NCI-H128 (cell line): ENCODE measurements around the gene TMEM131L.

Experiments
- DNase-seq: peaks from one replicate; lab custom pipeline; 2025; ENCODE audit not compliant: unreplicated experiment; lab: John Stamatoyannopoulos, UW

Gene TMEM131L

DNA sequence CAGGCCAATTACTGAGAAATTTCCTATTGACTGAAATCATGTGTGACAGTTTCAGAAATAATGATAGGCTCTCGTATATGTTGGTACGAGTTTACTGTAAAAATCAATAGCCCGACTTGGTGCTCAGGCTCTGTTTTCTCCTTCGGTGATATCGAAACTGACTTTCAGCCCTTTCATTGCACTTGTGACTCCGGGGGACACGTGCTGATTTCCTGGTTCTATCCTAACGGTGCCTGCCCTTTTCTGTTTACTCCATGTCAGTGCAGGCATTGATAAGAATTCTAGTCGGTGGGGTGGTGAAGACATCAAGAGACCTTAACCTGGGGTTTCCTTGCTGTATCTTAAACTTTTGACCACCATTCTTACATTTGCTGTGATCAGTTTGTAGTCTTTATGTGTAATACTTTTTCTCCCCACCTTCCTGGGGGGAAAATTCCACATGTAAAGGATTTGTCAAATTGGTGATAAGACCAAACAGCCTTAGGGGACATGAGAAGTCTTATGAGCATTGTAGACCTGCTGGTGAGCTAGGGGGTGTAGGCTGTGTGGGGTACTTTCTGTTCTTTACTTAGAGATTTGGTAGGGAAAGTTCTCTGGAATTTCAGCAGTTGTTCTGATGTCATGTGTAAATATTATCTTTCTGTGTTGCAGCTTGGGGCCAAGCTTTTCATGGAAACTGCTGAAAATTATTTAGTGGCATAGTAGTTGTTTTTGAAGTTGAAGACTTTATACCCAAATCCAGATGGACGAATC, 52.7 kb downstream of the TMEM131L start:
- DNase-seq, result no peak

DNA sequence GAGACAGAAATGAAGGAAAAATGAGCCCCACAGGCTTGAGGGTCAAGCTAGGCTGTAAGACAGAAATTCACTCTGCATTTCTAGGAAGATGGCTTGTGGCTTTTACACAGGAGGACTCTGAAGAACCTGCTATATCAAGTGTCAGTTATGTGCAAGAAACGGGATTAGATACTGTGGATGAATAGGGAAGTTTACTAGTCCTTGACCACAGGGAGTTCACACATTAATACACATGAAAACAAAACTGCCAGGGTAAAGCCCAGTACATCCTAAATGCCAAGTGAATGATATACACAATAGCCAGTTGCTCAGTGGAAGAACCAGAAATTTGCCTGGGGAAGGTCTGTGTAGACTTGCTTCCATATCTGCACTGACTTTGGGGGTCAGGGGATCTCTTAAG, 53.5 kb downstream of the TMEM131L start:
- DNase-seq, result no peak

DNA sequence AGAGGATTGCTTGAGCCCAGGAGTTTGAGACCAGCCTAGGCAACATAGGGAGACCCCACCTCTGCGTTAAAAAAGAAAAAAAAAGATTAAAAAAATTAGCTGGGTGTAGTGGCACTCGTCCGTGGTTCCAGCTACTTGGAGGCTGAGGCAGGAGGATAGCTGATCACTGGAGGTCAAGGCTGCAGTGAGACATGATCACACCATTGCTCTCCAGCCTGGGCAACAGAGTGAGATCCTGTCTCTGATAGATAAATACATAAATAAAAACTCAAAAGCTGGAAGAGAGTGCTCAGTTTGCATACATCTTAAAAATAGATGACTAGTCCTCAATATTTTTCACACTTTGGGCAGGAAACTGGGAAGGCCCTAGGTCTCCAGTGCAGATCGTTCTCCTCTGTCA, 54.1 kb downstream of the TMEM131L start:
- no peak for DNase-seq

DNA sequence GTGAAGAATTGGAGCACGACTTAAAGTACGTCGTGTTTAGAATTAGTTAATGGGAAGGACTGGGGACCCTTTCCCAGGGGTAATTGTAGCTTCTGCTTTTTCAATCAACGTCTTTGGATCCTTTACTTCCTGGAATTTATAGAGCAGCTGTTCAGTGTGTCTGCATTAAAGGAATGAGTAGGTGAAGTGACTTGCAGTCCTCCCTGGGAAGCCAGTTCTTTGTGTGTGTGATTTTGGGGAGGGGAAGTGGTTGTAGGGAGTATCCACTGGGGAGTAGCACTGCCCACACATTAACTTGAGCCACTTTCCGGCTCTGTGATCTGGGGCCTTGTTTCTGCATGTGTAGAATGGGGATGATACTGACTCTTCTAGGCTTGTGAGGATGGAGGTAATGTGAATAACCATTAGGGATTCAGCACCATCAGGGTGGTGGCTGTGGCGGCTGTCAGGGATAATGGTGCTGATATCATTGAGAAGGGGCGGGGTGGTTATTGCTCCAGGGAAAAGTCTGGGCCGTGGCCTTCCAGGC, 54.7 kb downstream of the TMEM131L start:
- DNase-seq, result no peak

DNA sequence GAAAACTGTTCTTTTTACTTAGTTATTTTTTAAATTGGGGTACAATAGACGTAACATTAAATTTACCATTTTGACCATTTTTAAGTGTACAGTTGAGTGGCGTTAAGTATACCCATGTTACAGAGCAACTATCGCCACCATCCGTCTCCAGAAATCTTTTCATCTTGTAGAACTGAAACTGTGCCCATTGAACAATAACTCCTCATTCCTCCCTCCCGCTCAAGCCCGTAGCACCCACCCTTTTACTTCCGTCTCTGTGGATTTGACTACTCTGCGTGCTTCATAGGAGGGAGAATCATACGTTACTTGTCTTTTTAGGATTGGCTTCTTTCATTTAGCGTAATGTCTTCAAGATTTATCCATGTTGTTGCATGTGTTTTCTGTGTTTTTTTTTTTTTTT, 55.3 kb downstream of the TMEM131L start:
- DNase-seq, result no peak

DNA sequence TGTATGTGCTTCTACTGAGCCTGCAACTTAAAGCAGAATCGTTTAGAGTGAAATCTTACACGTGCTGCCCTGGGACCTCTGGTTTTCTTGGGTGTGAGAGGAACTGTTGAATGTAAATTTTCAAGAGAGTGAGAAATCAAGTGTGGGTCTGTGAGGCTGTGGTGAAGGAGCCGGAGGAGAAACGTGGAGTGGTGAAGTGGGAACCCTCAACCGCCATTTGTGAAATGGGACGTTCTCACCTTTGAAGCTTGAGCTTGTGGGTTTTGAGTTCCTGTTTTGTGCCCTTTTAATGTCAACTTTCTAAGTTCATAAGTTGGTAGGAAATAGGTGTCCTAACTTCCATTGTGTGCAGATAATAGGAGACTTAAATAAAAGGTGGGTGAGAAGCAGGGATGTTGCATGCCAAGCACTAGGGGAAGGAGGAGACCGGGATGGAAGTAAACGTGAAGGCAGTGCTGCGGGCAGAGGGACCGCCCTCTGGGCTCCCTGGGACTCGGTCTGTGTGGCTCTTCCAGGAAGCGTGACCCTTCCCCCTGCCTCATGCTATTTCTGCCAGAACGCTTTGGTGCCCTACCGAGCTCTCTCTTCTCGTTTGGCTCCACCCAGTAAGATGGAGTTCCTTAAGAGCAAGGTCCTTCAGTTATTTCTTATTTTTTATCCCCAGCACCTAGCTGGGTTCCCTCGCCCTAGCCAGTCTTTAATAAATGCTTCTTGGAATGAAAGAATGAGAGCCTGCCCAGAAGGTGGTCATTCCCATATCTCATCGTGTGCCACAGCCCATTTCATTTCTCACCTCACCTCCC, 56.0 kb downstream of the TMEM131L start:
- DNase-seq, result no peak

DNA sequence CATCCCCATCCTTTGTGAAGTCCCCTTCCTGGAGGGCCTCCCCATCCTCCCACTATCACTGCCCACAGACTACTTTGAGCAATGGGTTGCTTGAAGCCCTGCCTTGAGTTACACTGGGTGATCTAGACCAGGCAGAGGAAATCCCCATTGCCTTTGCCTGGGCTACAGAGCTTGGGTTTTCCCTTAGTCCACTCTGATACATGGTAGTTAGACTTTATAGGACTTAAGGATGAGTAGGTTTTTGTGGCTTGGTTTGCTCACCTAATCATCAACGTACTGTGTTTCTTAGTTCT, 56.6 kb downstream of the TMEM131L start:
- no peak for DNase-seq

DNA sequence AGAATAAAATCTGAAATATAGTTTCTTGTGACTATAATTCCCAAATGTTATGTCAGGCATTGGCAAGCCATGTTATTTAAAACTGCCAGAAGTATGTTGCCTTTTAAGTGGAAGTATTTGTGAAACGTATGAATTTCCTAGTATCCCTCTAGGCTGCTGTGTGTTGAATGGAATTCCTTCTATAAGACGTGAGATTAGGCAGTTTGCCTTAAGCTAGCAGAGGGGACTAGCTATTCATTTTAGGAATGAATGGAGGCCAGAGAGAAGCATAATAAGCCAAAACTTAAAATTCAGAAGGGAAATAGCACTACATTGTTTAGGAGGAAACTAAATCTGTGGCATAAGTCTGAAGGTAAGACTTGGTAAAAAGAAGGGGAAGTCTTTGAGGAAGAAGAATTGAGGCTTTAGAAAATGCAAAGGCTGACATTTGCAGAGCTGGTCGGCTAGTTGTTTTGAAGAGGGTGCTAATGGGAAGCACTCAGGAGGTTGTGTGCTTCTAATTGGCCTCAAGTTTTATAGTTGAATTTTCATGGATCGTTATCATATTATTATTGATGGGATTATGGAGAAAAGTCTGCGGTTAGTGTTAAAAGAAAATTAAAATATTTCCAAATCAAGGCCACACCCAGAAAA, 57.1 kb downstream of the TMEM131L start:
- DNase-seq, result no peak

DNA sequence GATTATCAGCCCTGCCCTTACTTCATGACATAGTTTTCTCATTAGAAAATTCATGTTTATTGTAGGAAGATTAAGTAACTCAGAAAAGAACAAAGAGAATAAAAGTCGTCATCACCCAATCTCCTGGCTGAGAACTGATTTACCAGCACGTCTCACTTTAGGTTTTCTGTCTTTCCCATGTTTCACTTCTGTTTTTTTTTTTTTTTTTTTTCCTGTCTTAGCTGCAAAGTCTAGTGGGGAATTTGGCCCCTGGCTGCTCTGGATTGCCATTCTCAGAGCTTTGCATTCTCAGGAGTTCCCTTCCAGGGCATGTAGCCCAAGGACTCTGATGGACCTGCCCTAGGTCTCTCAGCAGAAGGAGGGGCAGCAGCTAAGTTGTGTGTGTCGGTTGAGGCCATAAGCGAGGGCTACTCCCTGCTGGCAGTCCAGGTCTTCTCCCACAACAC, 57.8 kb downstream of the TMEM131L start:
- no peak for DNase-seq

DNA sequence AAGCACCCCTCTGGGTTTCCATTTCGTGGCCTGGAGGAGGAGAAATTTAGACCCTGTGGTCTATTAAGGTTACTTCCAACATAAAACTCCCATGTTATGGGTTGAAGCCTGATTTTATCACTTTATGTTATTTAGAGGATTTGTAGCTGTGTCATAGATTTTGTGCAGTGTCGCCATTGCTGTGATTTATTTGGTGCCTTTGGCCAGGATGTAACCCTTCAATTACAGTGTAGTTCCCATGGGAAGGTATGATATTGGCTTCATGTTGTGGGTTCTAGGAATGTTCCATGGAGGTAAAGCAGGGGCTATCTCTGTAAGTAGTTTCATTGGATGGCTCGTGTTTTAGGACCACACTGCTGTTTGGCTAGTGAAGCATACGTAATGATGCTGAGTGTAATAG, 58.5 kb downstream of the TMEM131L start:
- no peak for DNase-seq

DNA sequence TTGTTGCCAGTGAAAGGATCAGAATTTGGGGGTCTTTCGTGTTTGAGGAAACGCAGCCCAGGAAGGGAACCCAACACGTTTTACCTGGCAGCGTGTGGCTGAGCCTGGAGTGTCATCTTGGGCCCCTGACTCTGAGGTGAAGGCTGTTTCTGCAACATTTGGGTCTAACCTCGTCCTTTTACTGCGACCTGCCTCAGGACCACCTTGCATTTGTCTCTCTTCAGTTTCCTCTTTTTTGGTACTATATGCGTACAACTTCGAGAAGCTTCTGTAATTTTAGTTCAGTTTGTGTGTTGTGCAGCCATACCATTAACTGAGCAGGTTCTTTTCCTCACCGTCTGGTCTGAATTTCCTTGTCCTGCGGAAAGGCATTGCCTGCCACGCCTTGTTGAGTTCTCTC, 61.5 kb downstream of the TMEM131L start:
- DNase-seq, result no peak

DNA sequence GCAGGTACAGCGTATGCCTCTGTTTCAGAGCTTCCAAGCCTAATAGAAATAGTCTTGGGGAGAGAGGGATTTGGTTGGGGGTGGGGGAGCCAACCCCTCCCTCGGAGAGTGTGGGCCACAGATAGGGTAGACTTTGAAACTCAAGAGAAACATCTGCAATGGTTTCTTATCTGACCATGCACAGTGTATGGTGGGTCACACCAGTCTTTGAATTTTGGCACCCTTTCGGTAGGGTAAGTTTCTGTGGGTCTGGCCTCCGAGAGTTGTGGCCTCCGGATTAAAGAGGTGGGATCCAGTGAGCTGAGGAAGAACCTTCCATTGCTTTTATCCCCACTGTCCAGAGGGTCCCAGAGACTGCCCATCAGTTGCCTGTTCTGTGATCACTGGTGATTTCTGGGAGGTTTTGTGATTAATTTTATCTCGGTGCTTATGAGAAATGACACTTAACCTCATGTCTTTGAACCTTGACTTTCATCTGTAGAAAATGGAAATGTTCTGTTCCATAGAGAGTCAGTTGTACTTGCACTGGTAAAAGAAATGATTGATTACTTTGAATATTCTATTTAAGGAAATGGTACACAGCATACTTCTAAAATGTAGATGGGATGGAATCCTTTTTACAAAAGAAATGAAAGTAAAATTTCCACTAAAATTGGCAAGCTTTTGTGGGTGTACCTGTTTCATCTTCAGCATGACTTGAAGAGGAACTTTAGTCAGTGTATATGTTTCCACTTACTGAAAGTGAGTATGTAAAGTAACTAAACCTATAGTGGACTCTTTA, 62.7 kb downstream of the TMEM131L start:
- no peak for DNase-seq

DNA sequence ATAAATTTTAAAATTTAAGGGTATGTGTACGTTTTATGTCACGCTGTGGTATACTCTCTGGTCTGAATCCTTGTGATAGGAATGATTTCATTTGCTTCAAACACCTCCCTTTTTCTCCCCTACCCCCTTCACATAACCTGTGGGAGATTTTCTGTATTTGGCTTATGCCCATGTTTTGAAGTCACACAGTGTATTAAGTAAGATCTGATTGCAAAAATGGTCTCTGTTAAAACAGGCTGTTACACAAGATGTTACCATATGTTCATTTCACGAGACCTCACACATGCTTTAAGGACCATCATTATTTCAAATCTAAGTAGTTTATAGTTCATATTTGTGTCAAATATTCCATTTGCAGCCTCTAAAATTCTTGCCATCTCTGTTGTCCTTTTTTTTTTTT, 63.5 kb downstream of the TMEM131L start:
- DNase-seq, result no peak

DNA sequence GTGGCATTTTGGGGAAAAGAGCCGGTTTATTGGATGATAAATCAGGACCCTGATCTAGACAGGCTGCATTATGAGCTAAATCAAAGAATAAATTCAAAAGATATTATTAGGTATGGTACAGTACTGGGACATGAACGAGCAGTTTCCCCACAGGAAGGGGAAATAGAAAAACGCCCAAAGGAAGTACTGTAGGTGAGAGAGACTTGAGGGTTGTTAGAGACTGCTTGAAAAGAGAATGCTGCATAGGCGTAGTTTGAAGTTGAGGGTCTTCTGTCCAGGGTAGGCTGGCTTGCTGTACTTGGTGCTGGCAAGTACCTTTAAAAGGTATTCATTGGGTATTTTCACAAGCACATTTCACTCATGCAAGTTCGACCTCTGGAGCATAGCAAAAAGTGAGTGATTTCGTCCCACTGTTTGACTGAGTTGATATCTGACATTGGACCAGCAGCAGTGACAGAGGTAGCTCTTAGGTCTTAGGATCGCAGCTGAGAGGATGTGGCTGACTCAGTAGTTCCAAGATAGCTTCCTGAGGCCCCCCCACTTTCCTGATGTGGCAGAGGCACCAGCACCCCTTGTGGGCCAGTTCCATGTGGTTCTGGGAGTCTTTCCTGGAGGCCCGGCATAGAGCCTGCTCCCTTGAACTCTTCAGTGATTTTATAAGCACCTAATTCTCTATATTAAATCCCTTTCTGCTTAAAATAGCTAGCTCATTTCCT, 64.3 kb downstream of the TMEM131L start:
- no peak for DNase-seq

DNA sequence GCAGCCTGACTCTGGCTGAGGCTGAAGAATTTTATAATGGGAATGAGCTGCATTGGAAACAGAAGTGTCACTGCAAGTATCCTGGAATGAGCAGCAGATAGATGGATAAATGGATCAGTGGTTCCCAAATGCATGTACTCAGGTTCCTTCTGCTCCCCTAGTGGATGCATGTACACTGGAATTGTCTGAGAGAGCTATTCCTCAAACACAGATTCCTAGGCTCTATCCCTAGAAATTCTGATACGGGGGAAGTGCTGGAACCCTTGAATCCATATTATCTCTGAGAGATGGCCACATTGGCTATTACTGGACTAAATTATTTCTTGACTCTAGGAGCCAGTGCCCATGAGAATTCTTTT, 64.8 kb downstream of the TMEM131L start:
- DNase-seq, result no peak

DNA sequence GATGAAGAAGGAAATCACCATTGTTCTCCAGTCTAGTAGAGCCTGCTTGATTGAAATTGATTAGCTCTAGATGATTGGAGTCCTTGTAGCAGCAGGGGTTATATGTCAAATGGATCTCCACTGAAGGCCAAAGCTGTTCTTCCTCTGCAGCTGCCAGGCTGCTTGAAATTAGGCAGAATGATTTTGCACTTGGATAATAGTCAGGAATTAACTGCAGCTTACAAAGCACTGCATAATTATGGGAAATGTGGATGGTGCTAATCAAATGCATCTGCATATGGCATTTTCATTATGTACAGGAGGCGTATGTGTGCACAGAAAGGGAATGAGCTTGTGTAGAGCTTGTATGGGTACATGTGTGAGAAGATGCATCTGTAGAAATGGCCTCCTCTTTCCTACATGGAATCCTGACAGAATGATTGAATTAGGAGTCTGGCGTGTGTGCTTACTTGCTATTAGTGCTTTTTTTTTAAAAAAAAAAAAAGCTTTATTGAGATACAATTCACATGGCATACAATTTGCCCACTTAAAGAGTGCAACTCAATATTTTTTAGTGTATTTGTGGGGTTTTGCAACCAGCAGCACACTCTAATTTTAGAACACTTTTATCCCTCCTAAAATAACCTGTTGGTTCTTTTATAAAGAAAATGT, 65.9 kb downstream of the TMEM131L start:
- no peak for DNase-seq

DNA sequence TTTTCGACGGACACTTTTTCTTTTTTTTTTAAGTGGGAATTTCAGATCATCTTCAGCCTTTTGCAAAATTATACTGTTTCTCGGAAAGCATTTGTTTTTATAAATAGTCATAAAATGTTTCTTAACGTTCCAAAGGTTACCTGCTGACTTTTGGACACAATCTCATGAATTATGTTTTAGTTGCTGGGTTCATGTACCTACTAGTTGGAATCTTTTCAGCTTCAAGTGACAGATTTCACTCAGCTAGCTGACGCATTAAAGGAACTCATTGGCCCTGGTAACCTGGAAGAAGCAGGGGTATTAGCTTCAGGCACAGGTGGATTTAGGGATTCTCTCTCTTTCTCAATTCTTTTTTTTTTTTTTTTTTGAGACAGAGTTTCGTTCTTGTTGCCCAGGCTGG, 66.5 kb downstream of the TMEM131L start:
- no peak for DNase-seq

DNA sequence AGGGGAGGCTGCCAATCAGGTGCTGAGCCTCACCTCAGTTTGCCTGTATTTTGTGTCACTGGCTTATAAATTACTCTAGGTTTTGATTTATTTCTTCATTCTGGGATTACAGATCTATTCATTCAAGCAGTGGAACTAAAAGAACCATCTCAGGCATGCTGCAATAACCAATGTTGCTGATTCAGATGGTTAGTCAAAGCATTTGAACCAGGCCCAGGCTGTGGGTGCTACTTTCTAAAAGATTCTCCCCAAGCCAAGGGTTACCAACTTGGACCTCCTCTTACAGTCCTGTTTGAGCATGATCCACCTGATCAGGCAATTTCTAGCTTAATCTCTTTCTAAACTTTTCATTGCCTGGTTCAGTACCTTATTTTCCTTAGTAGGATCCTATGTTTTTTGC, 67.2 kb downstream of the TMEM131L start:
- DNase-seq, result no peak

DNA sequence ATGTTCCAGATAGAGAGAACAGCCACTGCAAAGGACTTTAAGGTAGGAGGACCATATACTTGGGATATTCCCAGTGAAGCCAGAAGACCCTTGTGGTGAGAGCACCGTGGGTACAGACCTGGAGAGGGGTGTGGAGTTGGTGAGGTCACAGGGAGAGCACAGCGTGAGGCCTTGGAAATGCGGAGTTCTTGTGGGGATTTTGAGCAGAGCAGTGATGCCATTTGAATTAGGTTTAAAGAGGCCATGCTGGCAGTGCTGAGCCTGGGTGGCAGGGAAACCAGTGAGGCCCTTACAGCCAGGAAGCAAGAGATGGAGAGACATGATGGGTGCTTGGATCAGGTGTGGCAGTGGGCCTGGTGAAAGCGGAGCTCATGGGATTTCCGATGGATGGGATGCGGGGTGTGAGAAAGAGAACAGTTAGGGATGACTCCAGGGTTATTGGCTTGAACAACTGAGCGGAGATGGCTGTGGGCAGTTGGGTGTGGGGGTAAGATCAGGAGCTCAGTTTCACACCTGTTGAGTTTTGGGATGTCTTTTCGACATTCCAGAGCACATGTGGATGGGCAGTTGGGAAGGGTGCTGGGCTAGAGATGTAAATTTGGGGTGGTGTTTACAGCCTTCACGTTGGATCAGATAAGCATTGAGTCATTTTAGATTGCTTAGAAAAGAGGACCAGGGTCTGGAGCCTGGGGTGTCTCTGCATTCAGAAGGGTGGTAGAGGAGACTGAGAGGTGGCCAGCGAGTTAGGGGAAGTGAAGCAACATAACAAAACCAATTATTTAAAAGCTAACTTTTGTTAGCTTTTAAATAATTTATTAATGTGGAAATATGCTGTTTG, 68.9 kb downstream of the TMEM131L start:
- DNase-seq, result no peak
